Caki2 (cell line): Measurements from ENCODE around the gene HPCA. TPM values are rescaled to one million over a fixed set of nuclear protein-coding genes. Genes with fewer than 3 reads are reported as not detected.

Source experiments
- total RNA-seq: library from RNA; depleted of rRNA; stranded (reverse); fragments of >200 nt; shearing (Covaris generic); gene quantifications from 2 replicates; pipeline ENCODE4 v1.2.3, GENCODE V29; 2014; ENCODE audit warnings: low replicate concordance; rRNA removed

HPCA gene
- total RNA-seq, 1 experiment from 2014 or later, result not detected

Other genes with a start within 250 kb of the HPCA start
- gene ZBTB8OS, start 235.9 kb upstream of the HPCA start, total RNA-seq, result 30.1 and 144 TPM in 2 replicates
- 136 and 158 TPM in 2 replicates for gene RBBP4, start 235.3 kb upstream of the HPCA start, total RNA-seq
- gene SYNC, start 183.7 kb upstream of the HPCA start, total RNA-seq, result 0.75 and 0.84 TPM in 2 replicates
- gene YARS1, start 69.1 kb upstream of the HPCA start, total RNA-seq, result 78.5 and 86.1 TPM in 2 replicates
- gene S100PBP, start 68.8 kb upstream of the HPCA start, total RNA-seq, result 21.3 and 25.5 TPM in 2 replicates
- 3.3 TPM in 1 of 2 replicates, not detected in the other for gene FNDC5, start 15.6 kb upstream of the HPCA start, total RNA-seq
- gene TMEM54, start 14.9 kb downstream of the HPCA start, total RNA-seq, result 165 and 188 TPM in 2 replicates
- gene RNF19B, start 78.3 kb downstream of the HPCA start, total RNA-seq, result 14.9 and 29.2 TPM in 2 replicates
- gene AK2, start 150.4 kb downstream of the HPCA start, total RNA-seq, result 326 and 384 TPM in 2 replicates
- 7.8 and 21.7 TPM in 2 replicates for gene AZIN2, start 194.7 kb downstream of the HPCA start, total RNA-seq